IPS-11a (cell line): ENCODE measurements around the gene PRSS58.

Experiments
- H3K4me3 ChIP-seq: one replicate; pipeline ENCODE4 v1.5.1; 2013; ENCODE audit warnings: low read depth, low read length, control low read depth

The PRSS58 gene

GRCh38 chr7:142228537-142229104 is 29.2 kb downstream of the PRSS58 start:
- no peak overlapping the region for H3K4me3 ChIP-seq
